Stimulated activated CD4-positive, alpha-beta T cell treated with anti-CD3 and anti-CD28 coated beads, Interleukin-15, amount 100 ng/mL, for 1 hour (primary cell): ENCODE data around the gene TBC1D14.
"Not testable (repeated sequence)": the region's sequence is repeated elsewhere in the genome, so short reads cannot be mapped to it uniquely, and the experiment has no call there.

ENCODE experiments used
- DNase-seq, 2 donors: peaks; one replicate each; pipeline ENCODE4 v3.0.0-alpha.2; 2020; ENCODE audit warnings: low read depth in 1 of 2, low spot score in 1 of 2

Gene TBC1D14

GRCh38 chr4:6969826-6970800 lies 60.5 kb downstream of the TBC1D14 start:
- DNase-seq: no peak

- no peak for DNase-seq
Observed at GRCh38 chr4:6971536-6972374, 62.1 kb downstream of the TBC1D14 start.

DNA sequence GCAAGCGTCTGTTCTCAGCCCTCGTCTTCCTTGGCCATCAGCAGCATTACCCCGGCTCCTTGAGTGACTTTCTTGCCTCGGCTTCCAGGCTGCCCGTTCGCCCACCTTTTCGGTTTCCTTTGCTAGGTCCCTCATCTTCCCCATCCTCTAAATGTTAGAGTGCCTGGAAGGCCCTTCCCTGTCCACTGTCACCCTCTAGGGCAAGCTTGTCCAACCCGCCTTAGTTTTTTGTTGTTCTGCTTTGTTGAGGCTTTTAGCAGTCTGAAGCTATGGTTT lies 62.7 kb downstream of the TBC1D14 start:
- DNase-seq: no peak

- no peak for DNase-seq
Observed at GRCh38 chr4:6972911-6973310, 63.3 kb downstream of the TBC1D14 start.

DNA sequence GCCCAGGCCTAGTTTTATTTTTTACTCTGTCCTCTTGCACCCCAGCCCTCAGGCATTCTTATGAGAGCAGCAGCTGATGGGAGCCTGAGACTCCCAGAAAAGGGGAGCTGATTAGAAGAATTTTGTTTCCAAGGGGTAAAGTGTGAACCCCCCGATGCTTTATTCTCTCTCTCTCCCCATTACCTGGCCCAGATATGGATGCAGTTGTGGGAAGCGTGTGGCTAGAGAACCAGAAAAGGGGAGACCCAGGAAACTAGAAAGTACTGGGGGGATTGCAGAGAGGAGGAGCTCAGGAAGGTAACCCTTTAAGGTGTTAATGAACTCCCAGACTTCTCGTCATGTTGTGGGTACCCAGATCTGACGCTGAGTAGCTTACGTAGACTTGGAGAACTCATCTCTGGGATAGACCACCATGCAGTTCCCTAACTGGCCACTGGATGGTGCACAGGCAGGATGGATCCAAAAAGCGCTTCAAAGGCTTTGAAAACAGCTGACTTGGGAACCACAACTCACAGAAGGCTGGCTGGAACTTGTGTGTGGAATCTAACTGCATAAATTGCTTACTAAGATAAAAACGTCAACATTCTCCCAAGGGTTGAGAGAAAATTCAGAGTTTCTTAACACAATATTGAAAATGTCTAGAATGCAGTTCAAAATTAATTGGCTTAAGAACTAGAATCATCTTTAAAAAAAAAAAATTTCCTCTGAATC lies 64.7 kb downstream of the TBC1D14 start:
- DNase-seq: peak; percentile 60 to 67

- not testable (repeated sequence) for DNase-seq
Observed at GRCh38 chr4:6977846-6978245, 68.2 kb downstream of the TBC1D14 start.

DNA sequence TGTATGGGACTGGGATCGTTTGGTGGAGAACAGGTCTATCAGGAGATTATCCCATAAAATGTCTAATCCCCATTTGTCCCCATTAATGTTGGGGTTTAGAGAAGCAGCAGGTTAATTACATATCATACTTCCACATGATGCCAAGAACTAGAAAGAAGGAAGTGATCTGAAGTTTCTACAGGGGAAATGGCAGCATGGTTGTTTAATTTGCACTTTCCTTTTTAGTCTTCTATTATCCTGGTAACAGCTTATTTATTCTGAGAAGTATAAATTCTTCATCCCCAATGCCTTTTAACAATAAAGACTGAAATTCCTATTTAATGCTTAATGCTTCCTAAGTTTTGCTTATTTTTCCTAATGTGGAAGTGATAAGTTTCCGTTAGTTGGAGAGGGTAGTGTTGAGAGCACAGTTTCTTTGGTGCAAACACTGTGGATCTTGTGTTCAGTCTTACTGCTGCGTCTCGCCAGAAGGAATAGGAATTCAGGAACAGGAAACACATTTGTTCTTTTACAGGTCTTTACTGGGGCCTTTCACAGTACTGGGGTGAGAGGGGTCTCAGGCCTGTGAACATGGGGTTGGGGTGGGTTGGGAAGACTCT lies 74.0 kb downstream of the TBC1D14 start:
- no peak for DNase-seq

GRCh38 chr4:6984612-6985425 lies 75.2 kb downstream of the TBC1D14 start:
- no peak for DNase-seq

- DNase-seq: no peak
Observed at GRCh38 chr4:6986072-6986780, 76.6 kb downstream of the TBC1D14 start.

DNA sequence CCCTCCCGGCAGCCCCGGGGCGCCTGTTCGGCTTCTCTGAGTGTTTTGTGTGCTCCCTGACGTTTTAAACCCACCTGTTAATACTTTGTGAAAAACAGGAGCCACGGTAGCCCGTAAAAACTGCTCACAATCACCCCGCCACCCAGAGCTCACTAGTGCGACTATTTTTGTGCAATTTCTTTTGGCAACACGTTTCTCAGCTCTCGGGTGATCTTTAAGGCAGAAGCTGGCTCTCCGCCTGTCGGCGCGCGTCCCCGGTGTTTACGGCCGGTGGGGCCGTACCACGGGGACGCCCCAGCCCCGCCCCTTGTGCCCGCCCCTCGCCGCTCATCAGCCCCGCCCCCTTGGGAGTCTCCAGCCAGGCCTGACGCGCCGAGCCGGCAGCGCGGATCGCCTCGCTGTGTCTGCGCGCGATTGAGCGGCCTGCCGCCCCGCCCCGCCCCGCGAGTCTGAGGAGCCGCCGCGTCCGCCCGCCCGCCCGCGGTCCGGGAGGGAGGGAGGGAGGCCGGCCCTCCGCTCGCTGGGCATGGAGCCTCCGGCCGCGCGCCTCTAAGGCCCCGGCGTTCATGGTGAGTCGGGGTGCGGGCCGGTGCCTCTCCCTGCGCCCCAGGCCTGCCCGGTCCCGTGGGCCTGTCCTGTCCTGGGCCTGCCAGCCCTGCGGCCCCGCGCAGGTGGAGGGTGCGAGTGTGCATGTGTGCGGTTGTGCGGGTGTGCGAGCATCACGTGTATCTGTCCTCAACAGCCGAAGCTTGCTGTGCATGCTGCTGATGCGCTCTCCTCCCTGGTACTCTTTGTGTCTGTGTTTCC lies 77.4 kb downstream of the TBC1D14 start:
- peak; percentile 87 to 92 for DNase-seq

DNA sequence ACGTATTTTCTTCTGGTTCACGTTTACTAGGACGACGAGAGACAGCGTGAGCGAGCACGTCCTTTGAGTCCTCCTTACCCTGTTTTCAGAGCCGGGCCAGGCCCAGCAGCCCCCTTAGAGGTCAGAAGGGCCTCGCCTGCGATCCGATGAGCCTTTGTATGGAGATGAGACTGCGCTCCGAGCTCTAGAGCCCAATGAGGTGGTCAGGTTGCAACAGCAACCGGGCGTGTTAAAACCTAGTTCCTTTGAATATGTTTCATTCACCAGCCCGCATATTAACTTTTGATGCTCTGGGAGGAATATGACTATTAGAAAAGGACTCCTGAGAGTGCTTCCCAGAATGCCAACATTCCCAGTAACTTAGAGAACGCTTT lies 77.9 kb downstream of the TBC1D14 start:
- DNase-seq: no peak

GRCh38 chr4:6988016-6988715 lies 78.5 kb downstream of the TBC1D14 start:
- no peak for DNase-seq

DNA sequence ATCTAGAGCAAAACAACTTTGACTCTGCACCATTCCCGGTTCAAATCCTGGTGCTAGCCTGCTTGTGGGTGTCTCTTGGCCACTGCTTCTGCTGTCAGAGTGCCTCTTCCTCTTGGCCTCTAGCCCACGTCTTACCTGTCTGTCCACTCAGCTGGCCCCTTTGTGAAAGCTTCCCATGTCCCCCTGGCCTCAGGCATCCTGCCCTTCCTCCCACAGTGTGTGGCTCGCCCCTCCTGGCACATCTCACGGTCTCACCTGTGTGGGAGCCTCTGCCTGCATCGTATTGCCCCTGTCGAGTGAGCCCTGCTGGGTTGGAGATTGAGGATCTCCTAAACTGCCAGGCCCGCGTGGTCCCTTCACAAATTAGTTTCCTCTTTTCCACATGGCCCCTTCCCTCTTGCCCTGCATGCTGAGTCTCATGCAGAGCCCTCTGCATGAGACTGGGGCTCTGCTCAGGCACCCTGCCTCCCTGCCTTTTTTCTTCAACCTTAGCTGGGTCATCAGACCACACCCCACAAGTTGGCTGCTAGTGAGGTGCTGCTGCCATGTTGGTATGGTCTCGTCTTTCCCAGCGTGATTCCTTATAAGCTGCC lies 79.8 kb downstream of the TBC1D14 start:
- DNase-seq: no peak

DNA sequence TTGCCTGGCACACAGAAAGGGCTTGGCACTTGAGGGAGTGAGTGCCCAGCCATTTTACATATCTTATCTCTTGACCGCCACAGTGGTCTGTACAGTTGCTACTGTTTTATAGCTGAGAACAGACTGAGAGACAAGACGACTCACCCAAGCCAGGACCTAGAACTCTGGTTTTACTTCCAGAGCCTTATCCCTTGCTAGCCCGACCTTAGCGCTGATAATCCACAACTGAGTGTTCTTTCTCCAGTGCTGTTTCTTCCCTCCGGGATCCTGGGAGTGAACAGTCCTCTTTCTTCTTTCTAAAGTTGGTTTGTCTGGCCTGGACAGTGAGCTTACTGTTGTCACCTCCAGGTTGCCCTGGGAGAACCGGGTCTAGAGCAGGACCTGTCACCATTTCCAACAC lies 81.0 kb downstream of the TBC1D14 start:
- no peak for DNase-seq

DNA sequence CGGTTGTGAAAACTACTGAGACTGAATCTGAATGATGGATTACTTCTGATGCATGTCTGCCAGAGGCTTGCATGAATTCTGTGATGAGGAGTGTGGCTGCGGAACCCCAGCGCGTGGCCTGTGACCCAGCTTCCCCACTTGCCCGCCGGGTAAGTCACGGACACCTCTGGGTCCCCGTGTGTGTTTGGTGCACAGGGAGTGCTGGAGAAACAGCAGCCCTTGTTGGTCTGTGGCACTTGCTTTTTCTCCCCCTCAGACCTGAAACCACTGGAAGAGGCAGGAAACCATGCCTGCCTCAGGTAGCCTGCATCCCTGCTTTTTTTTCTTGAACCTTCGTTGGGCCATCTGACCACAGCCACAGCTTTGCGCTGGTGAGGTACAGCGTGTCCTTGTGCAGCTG lies 81.6 kb downstream of the TBC1D14 start:
- DNase-seq: no peak

DNA sequence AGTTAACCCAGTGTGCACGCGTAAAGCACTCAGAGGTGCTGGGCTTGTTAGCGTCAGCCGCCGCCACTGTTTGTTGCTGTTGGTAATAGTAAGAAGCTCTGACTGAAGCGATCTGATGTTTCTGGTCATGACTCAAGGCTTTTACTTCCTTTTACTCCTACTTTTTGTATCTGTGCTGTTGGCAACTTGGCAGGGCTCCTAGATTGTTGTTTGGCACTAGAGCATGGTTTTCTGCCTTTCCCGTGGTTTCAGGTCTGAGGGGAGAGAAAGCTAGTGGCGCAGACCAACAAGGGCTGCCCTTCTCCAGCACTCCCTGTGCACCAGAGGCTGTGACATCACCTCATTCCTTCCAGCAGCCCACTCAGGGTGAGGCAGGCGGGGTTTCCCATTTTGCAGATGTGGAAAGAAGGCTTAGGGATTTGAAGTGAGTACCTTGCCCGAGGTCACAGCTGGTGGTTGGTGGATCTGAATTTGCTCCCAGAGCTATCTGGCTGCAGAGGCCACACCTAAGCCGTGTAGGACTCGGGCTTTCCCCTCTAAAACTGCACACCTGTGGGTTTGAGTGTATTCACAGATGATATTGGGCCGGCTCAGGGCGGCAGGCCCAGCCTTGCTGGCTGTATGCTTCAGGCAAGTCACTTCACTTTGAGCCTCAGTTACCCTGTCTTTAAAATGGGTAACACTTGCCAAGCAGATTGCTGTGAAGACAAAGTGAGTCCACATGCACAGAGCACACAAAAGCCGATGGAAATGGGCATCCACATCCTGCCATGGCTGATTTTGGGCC lies 82.3 kb downstream of the TBC1D14 start:
- DNase-seq: no peak
